GM19452 (cell line): ENCODE measurements around the gene ESR1.

Experiments used
- ATAC-seq: cut with Tn5 transposase; IDR thresholded peaks from one replicate; pipeline ENCODE4 v1.9.1; 2021; ENCODE audit not compliant: unreplicated experiment

The ESR1 gene

DNA sequence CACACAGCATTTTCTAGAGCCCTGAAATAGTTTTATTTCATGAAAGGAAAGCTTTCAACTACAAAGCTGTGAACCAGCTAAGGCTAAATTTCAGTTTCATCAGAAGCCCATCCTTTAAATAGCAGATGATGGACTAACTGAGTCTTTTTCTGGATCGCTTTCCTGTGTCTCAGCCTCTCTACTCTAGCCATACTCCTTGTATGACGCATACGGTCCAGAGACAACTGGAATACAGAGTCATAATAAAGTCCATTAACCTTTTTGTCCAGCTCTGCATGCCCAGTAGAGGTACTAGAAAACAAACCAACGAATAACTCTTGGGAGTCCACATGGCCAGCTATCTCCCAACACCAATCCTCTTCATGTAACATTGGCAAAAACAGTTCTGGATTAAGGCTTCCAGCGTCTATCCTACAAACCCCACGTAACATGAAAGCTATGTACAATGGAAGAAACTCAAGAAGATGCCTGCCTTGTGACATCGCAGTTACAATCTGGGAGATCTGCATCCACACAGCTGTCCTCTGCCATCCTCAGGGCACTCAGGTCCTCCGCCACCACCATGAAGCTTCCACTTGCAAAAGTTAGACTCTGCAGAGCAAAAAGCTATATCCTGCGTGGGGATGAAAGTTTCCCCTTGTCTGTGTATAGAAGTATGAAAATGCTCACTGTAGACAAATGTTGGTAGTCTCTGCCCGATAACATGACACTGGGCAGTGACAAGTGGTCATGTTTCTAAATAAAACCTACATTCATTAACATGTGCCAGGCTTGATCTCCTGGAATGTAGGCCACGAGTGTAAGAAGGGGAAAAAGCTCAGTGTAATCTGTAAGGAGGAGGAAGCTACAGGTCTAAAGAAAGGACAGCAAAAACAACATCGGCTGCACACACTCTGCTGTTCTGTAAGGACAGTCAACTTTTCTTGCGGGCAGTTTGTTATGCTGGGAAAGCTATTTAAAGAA lies 360.4 kb downstream of the ESR1 start:
- ATAC-seq, result no peak

DNA sequence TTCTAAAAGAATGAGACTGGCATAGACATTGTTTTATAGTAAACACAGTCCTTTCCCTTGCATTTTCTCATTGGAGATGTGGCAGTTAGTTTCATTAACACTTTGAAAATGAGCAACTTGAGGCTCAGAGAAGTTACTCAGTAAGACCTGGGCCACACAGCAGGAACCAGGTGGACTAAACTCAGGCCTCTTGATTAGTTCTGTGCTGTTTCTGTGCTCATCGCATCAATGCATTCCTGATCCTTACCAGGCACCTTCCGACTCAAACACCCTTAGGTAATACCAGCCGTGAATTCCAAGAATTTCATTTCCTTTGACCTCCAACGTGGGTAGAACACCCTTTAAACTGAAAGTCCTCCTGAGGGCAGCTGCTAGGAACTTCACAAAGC lies 362.8 kb downstream of the ESR1 start:
- no peak for ATAC-seq

DNA sequence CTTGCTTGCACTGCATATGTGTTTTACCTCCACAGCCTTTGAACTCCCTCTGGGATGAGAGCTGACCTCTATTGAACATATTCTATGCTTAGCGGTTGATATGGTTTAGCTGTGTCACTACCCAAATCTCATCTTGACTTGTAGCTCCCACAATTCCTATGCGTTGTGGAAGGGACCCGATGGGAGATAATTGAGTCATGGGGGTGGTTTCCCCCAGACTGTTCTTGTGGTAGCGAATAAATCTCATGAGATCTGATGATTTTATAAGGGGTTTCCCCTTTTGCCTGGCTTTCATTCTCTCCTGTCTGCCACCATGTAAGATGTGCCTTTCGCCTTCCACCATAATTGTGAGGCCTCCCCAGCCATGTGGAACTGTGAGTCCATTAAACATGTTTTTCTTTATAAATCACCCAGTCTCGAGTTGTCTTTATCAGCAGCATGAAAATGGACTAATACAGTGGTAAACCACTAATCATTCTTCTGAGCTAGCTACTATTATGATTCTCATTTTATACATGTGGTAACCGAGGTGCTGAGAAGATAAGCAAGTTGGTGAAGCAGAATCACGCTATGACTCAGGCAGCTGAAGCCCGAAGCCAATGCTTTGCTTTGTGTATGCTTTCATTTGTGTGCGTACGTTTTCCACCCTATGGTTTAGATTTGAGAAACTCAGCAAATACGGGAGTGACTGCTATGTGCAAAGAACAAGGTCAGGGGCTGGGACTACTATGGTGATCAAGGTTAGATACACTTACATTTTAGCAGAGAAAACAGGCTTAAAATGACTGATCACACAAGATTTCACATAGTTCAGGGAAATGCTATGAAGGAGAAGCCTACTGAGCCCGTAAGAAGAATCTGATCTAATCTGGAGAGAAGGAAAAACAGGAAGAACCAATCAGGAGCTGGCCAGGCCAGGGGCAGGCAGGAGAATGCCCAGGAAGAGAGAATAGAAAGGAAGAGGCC lies 363.5 kb downstream of the ESR1 start:
- ATAC-seq, result peak; percentile 99

DNA sequence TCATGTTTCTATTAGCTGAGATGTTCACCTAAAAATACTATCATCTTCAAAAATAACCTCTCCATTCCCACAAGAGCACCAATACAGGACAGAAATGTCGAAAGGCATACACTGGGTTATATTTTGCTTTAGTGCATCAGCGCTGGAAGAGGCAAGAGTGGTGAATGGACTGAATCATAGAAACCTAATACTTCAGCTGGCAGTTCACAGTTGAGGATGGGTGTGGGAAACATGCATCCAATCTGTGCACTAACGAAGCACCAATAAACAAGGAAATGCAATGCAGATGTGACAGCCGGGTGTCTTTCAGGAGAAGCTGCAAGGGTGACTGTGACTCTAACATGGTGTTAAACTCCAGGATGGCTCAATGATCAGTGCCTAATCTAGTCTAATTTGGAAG lies 365.8 kb downstream of the ESR1 start:
- ATAC-seq, result no peak

DNA sequence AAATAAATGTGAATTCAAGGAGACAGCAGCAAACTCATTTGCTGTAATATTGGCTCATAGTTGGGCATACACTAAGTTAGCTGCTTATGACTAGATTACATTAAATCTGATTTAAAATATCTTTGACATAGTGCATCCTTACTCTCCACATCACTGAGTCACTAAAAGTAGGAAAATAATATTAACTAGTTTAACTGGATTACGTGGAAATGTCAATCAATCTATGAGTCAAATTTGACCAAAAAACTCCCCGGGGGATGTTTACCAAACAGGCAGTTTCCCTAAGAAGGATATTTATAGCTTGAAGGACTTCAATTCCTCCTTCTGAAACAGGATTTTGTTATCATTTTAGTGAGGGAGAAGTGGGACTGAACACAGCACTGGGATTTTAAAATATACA lies 366.5 kb downstream of the ESR1 start:
- no peak for ATAC-seq

DNA sequence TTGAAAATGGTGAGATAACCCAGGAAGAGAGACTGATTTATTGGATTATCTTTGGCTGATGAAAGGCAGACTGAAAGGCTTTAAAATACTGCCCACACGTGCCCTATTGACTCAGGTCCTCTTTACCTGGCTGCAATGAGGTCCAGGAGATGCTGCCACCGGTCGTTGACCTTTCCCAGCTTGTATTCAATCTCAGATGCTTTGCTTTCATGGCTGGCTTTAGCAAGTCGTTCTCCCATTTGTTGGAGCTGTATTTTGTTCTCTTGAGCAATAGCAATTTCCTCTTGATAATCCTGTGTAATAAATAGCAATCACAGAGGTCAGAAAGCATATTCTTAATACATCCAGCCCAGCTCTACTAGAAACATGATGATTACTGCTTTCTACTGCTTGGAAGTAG lies 368.8 kb downstream of the ESR1 start:
- no peak for ATAC-seq
